BE2C (cell line): ENCODE measurements around the gene CSGALNACT2.

Experiments
- DNase-seq: peaks from one replicate; pipeline ENCODE4 v3.0.0-alpha.2; 2020
- H3K27me3 ChIP-seq: fragments of 250-450 bp; sonication (Bioruptor Pico); 2 replicates; pipeline ENCODE4 v1.5.1; 2020; ENCODE audit warnings: mild to moderate bottlenecking
- H3K36me3 ChIP-seq: fragments of 250-450 bp; sonication (Bioruptor Pico); 2 replicates; pipeline ENCODE4 v1.5.1; 2020; ENCODE audit warnings: mild to moderate bottlenecking
- H3K4me1 ChIP-seq: fragments of 250-450 bp; sonication (Bioruptor Pico); 2 replicates; pipeline ENCODE4 v1.5.1; 2020
- H3K4me3 ChIP-seq: 2 replicates; pipeline ENCODE4 v1.5.1; 2011; ENCODE audit warnings: low read depth, low read length
- H3K9me3 ChIP-seq: fragments of 250-450 bp; sonication (Bioruptor Pico); 2 replicates; pipeline ENCODE4 v1.5.1; 2020
- CTCF ChIP-seq: IDR thresholded peaks from 2 replicates; pipeline ENCODE4 v1.5.1; 2012; ENCODE audit warnings: mild to moderate bottlenecking, low read depth, low read length

CSGALNACT2 gene

GRCh38 chr10:43128958-43129706, 9.1 kb upstream of the CSGALNACT2 start:
- no peak overlapping the region for H3K4me3 ChIP-seq
- H3K27me3 ChIP-seq, result no peaks in the 10 kb centered on the region; the same call in 1 of the 2 replicates
- H3K36me3 ChIP-seq, result peaks cover 63% of the 10 kb centered on the region
- H3K4me1 ChIP-seq, result no peaks in the 10 kb centered on the region
- no peak for TF ChIP-seq CTCF
- DNase-seq, result no peak
- H3K9me3 ChIP-seq, result no peaks in the 10 kb centered on the region

- peaks cover 47% of the 10 kb centered on the region for H3K36me3 ChIP-seq
- H3K4me3 ChIP-seq, result no peak overlapping the region
- H3K4me1 ChIP-seq, result no peaks in the 10 kb centered on the region
- no peaks in the 10 kb centered on the region for H3K9me3 ChIP-seq
- no peak for TF ChIP-seq CTCF
- H3K27me3 ChIP-seq, result no peaks in the 10 kb centered on the region; the same call in 1 of the 2 replicates
- DNase-seq, result no peak
Measured at GRCh38 chr10:43130770-43131171, 7.5 kb upstream of the CSGALNACT2 start.

GRCh38 chr10:43131256-43131655, 7.0 kb upstream of the CSGALNACT2 start:
- TF ChIP-seq CTCF, result no peak
- Histone ChIP-seq H3K27me3 (no peaks in the 10 kb centered on the region; the same call in 1 of the 2 replicates), H3K9me3 (no peaks in the 10 kb centered on the region), H3K4me1 (no peaks in the 10 kb centered on the region), H3K4me3 (no peak overlapping the region), H3K36me3 (peaks cover 42% of the 10 kb centered on the region)
- no peak for DNase-seq

- Histone ChIP-seq H3K4me1 (no peaks in the 10 kb centered on the region), H3K4me3 (no peak overlapping the region), H3K36me3 (peaks cover 35% of the 10 kb centered on the region), H3K9me3 (no peaks in the 10 kb centered on the region), H3K27me3 (no peaks in the 10 kb centered on the region; the same call in 1 of the 2 replicates)
- TF ChIP-seq CTCF, result no peak
- no peak for DNase-seq
Measured at GRCh38 chr10:43131906-43132305, 6.3 kb upstream of the CSGALNACT2 start.

- no peak overlapping the region for H3K4me3 ChIP-seq
- TF ChIP-seq CTCF, result no peak
- no peak for DNase-seq
- H3K36me3 ChIP-seq, result peaks cover 23% of the 10 kb centered on the region
- no peaks in the 10 kb centered on the region for H3K4me1 ChIP-seq
- no peaks in the 10 kb centered on the region for H3K9me3 ChIP-seq
- no peaks in the 10 kb centered on the region; the same call in 1 of the 2 replicates for H3K27me3 ChIP-seq
Measured at GRCh38 chr10:43132867-43133787, 5.1 kb upstream of the CSGALNACT2 start.
